GM12878 (cell line): ENCODE data around the gene PTPRH. TPM values are rescaled to one million over a fixed set of nuclear protein-coding genes. Genes with fewer than 3 reads are reported as not detected.

ENCODE experiments used
- ATAC-seq: fragments of 200-7000 bp; cut with Tn5 transposase; 3 replicates; pipeline ENCODE4 v1.9.1; 2020; ENCODE audit warnings: mild to moderate bottlenecking, moderate library complexity
- BruUV-seq: library from RNA; stranded (reverse); fragments of 400-500 nt; replicated peaks from 2 replicates; lab custom pipeline; 2021; lab: Mats Ljungman, UMichigan
- CTCF ChIA-PET: fragments of 300-600 bp; sonication (Branson Sonifier 250); formaldehyde crosslinking; extraction: SDS; loops from one replicate; lab custom pipeline; 2021; ENCODE audit warnings: inconsistent platforms; lab: Yijun Ruan, JAX
- POLR2A ChIA-PET: fragments of 350-600 bp; formaldehyde crosslinking; extraction: SDS; loops from one replicate; lab custom pipeline; 2021; ENCODE audit warnings: inconsistent platforms; lab: Charles Lee
- RAD21 ChIA-PET: fragments of 300-600 bp; sonication (Branson Sonifier 250); formaldehyde crosslinking; loops from one replicate; lab custom pipeline; 2023; ENCODE audit warnings: antibody characterized with exemption; ENCODE audit not compliant: unreplicated experiment; lab: Charles Lee
- SMC1A ChIA-PET: fragments of 300-600 bp; sonication (Branson Sonifier 250); formaldehyde crosslinking; loops from one replicate; lab custom pipeline; 2023; ENCODE audit not compliant: unreplicated experiment, uncharacterized antibody; lab: Charles Lee
- DNase-seq: peaks from one replicate; pipeline ENCODE4 v3.0.0-alpha.2; 2011; ENCODE audit warnings: low read depth, low spot score
- FAIRE-seq: peaks from 3 replicates; lab custom pipeline; 2011; peaks lifted over from hg19 to GRCh38; lab: Jason Lieb, UNC
- H2AFZ ChIP-seq: 2 replicates; pipeline ENCODE4 v1.6.0; 2011; ENCODE audit warnings: low read depth, low read length, control low read depth; ENCODE audit not compliant: control insufficient read depth
- H3K27ac ChIP-seq: 2 replicates; pipeline ENCODE4 v1.5.1; 2011; ENCODE audit warnings: control low read depth; ENCODE audit not compliant: control insufficient read depth, insufficient read depth
- H3K27me3 ChIP-seq, 2 experiments: replicated peaks in 1 of 2; 2 replicates each; pipeline versions ENCODE4 v1.6.0 to v1.6.1; 2011; ENCODE audit warnings: low read length in 1 of 2; ENCODE audit not compliant: control insufficient read depth in 2 of 2, insufficient read depth in 2 of 2
- H3K36me3 ChIP-seq, 2 experiments: 2 replicates each; pipeline ENCODE4 v1.5.1; 2011; ENCODE audit warnings: low read length in 1 of 2; ENCODE audit not compliant: control insufficient read depth in 2 of 2, insufficient read depth in 2 of 2
- H3K4me1 ChIP-seq: 2 replicates; pipeline ENCODE4 v1.6.1; 2011; ENCODE audit warnings: mild to moderate bottlenecking, low read length, moderate library complexity, mixed read lengths; ENCODE audit not compliant: control insufficient read depth, insufficient read depth
- H3K4me2 ChIP-seq: 2 replicates; pipeline ENCODE4 v1.6.0; 2011; ENCODE audit warnings: control low read depth; ENCODE audit not compliant: control insufficient read depth, insufficient read depth
- H3K4me3 ChIP-seq: fragments of 200-600 bp; sonication (generic); 2 replicates; pipeline ENCODE4 v1.5.1; 2016
- H3K79me2 ChIP-seq: 2 replicates; pipeline ENCODE4 v1.6.0; 2011; ENCODE audit warnings: low read length; ENCODE audit not compliant: control insufficient read depth, insufficient read depth
- H3K9ac ChIP-seq: 2 replicates; pipeline ENCODE4 v1.8.0; 2011; ENCODE audit warnings: low read length, control low read depth, mixed read lengths; ENCODE audit not compliant: control insufficient read depth, insufficient read depth
- H3K9me3 ChIP-seq: replicated peaks from 3 replicates; pipeline ENCODE4 v1.5.1; 2011; ENCODE audit warnings: mild to moderate bottlenecking, low read length; ENCODE audit not compliant: control insufficient read depth, insufficient read depth
- H4K20me1 ChIP-seq: 2 replicates; pipeline ENCODE4 v1.6.0; 2011; ENCODE audit not compliant: control insufficient read depth, insufficient read depth
- BCL11A ChIP-seq: IDR thresholded peaks from 2 replicates; pipeline ENCODE4 v1.6.1; 2011; ENCODE audit warnings: low read depth, low read length
- CBX3 ChIP-seq: fragments of 200-600 bp; sonication (generic); IDR thresholded peaks from 2 replicates; pipeline ENCODE4 v1.6.1; 2016; ENCODE audit warnings: low read depth, borderline replicate concordance
- EGR1 ChIP-seq, 2 experiments: IDR thresholded peaks; 1 replicate in 1 of 2; 2 replicates in 1 of 2; pipeline ENCODE4 v1.6.1; 2011 to 2012; ENCODE audit warnings: low read depth in 2 of 2, low read length in 2 of 2, borderline replicate concordance in 1 of 2, mild to moderate bottlenecking in 1 of 2, moderate library complexity in 1 of 2
- FOXM1 ChIP-seq: IDR thresholded peaks from 2 replicates; pipeline ENCODE4 v1.6.1; 2012; ENCODE audit warnings: low read depth, mild to moderate bottlenecking, inconsistent platforms, low read length, moderate library complexity
- KLF5 ChIP-seq: fragments of 450-650 bp; IDR thresholded peaks from 2 replicates; pipeline ENCODE4 v1.6.1; 2014; ENCODE audit warnings: mild to moderate bottlenecking; ENCODE audit not compliant: partially characterized antibody
- MEF2B ChIP-seq: fragments of 450-650 bp; IDR thresholded peaks from 2 replicates; pipeline ENCODE4 v1.6.1; 2018; ENCODE audit warnings: mild to moderate bottlenecking, moderate library complexity; ENCODE audit not compliant: partially characterized antibody, poor library complexity, severe bottlenecking
- NFIC ChIP-seq: IDR thresholded peaks from 2 replicates; pipeline ENCODE4 v1.6.1; 2012; ENCODE audit warnings: low read depth, mild to moderate bottlenecking, inconsistent platforms, low read length, moderate library complexity
- POLR2AphosphoS2 ChIP-seq: IDR thresholded peaks from 2 replicates; pipeline ENCODE4 v1.6.1; 2011; ENCODE audit warnings: low read depth, mild to moderate bottlenecking, low read length, improper control_type of control experiment, moderate library complexity
- RAD21 ChIP-seq: IDR thresholded peaks from 2 replicates; pipeline ENCODE4 v1.6.1; 2011; ENCODE audit warnings: mild to moderate bottlenecking, low read depth, low read length, moderate library complexity; ENCODE audit not compliant: insufficient read depth
- RAD51 ChIP-seq: fragments of 450-650 bp; IDR thresholded peaks from 2 replicates; pipeline ENCODE4 v1.6.1; 2016; ENCODE audit warnings: moderate library complexity, mild to moderate bottlenecking, inconsistent platforms
- SIN3A ChIP-seq: IDR thresholded peaks from 2 replicates; pipeline ENCODE4 v1.6.1; 2012; ENCODE audit warnings: low read depth, low read length, improper control_type of control experiment
- STAT3 ChIP-seq: IDR thresholded peaks from 2 replicates; pipeline ENCODE4 v1.6.1; 2011; ENCODE audit warnings: low read depth, low read length, improper control_type of control experiment
- SUPT20H ChIP-seq: IDR thresholded peaks from 2 replicates; pipeline ENCODE4 v1.6.1; 2011; ENCODE audit warnings: low read depth, mild to moderate bottlenecking, low read length, moderate library complexity, borderline replicate concordance; ENCODE audit not compliant: control insufficient read depth
- ZNF217 ChIP-seq: fragments of 450-650 bp; IDR thresholded peaks from 2 replicates; pipeline ENCODE4 v1.6.1; 2017; ENCODE audit warnings: antibody characterized with exemption, mild to moderate bottlenecking
- WGBS: methylation state at CpG from one replicate; pipeline ENCODE4 v1.1.6; 2016; ENCODE audit warnings: low lambda C conversion rate; ENCODE audit not compliant: insufficient replicate concordance, insufficient coverage; ENCODE audit errors: missing lambda C conversion rate; 5-methylcytosine and 5-hydroxymethylcytosine counted together
- in situ Hi-C: fragments of 300-500 bp; cut with MboI; formaldehyde crosslinking; loops from 9 replicates; pipeline ENCODE4 v1.14.3; 2018; ENCODE audit warnings: mixed read lengths
- intact Hi-C: fragments of 100-400 bp; cut with micrococcal nuclease; formaldehyde crosslinking; loops from one replicate; pipeline ENCODE4 v1.14.2; 2022; ENCODE audit not compliant: unreplicated experiment
- polyA plus RNA-seq, 11 experiments: library from polyadenylated mRNA; depleted of rRNA in 4 of 11; unstranded in 6 of 11; stranded (reverse) in 5 of 11; fragments of >200 nt; fragmentation: Nextera tagmentation in 4 of 11; fragmentation: Illumina TruSeq in 1 of 11; extraction: Ambion mirVana in 4 of 11; extraction: Trizol in 1 of 11; gene quantifications; 1 replicate in 1 of 11; 2 replicates in 10 of 11; pipeline versions ENCODE4 v1.2.1 to v1.2.3, GENCODE V29; 2011 to 2016; ENCODE audit warnings: inconsistent platforms in 2 of 11, missing spikeins in 2 of 11, low read depth in 1 of 11
- total RNA-seq, 4 experiments: library from RNA; depleted of rRNA in 3 of 4; stranded (reverse); fragments of >200 nt in 3 of 4; fragmentation: Illumina TruSeq in 1 of 4; extraction: Trizol in 1 of 4; gene quantifications; 2 replicates each; pipeline versions ENCODE4 v1.2.1 to v1.2.3, GENCODE V29; 2013 to 2021
- TF ChIP-seq, protein P1 (sequence below): fragments of 450-650 bp; IDR thresholded peaks from 2 replicates; pipeline ENCODE4 v1.6.1; 2016; ENCODE audit warnings: mild to moderate bottlenecking
- TF ChIP-seq, protein P2 (sequence below): IDR thresholded peaks from 2 replicates; pipeline ENCODE4 v1.6.1; 2012; ENCODE audit warnings: mild to moderate bottlenecking, low read depth, low read length
- TF ChIP-seq, protein P3 (sequence below): IDR thresholded peaks from 2 replicates; pipeline ENCODE4 v1.6.1; 2012; ENCODE audit warnings: low read length, inconsistent platforms

The PTPRH gene
- total and polyA plus RNA-seq, 10 of the 15 experiments (the other 5 are each of a cell fraction or from before 2014, with no cell fraction given) = 0.08 TPM; not detected in 9

- peaks cover 12% of the 10 kb centered on the region for H3K4me1 ChIP-seq
- WGBS = 3% methylated on average over 30 of the region's 68 CpGs
- ChIA-PET SMC1A (interaction anchor here (1.3 kb wide), 1 partner anchor 75 kb away, joined by 3 read pairs; no protein-coding TSS in a partner anchor), RAD21 (no interaction called here), CTCF (no interaction called here), POLR2A (interaction anchor here (0.7 kb wide), 1 partner anchor 501 kb away, joined by 3 read pairs; no protein-coding TSS in a partner anchor)
- H3K27ac ChIP-seq = no peak within 1 kb of the TSS
- intact Hi-C loops = no loop called here
- H3K4me2 ChIP-seq = peak within 1 kb of the TSS; percentile 77
- FAIRE-seq = no peak
- H2AFZ ChIP-seq = peak within 1 kb of the TSS; percentile 61
- H3K9me3 ChIP-seq = no peaks in the 10 kb centered on the region; the same call in 2 of the 3 replicates
- no peak within 1 kb of the TSS for H3K9ac ChIP-seq
- BruUV-seq = no TSS peak
- in situ Hi-C loops = no loop called here
- ATAC-seq = peak; percentile 60
- peak within 1 kb of the TSS; percentile 35; the same call in 1 of the 2 replicates for H3K4me3 ChIP-seq
- H4K20me1 ChIP-seq = no peaks in the 10 kb centered on the region
- no peaks in the 10 kb centered on the region for H3K36me3 ChIP-seq
- no peaks in the 10 kb centered on the region for H3K79me2 ChIP-seq
- H3K27me3 ChIP-seq = no peaks in the 10 kb centered on the region; a peak in 2 of 4 replicates
- no peak for DNase-seq
- TF ChIP-seq, protein P1, sequence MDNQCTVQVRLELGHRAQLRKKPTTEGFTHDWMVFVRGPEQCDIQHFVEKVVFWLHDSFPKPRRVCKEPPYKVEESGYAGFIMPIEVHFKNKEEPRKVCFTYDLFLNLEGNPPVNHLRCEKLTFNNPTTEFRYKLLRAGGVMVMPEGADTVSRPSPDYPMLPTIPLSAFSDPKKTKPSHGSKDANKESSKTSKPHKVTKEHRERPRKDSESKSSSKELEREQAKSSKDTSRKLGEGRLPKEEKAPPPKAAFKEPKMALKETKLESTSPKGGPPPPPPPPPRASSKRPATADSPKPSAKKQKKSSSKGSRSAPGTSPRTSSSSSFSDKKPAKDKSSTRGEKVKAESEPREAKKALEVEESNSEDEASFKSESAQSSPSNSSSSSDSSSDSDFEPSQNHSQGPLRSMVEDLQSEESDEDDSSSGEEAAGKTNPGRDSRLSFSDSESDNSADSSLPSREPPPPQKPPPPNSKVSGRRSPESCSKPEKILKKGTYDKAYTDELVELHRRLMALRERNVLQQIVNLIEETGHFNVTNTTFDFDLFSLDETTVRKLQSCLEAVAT = no peak
- TF ChIP-seq MEF2B (peak; percentile 13), KLF5 (no peak), EGR1 (IDR thresholded peaks at IDR 0.05; ENCODE audit: borderline replicate concordance in 1 of 2, low read depth in 2 of 2, low read length in 2 of 2) (peak; percentile 56 to 98), NFIC (no peak), STAT3 (no peak), ZNF217 (no peak), BCL11A (no peak), RAD21 (no peak), POLR2AphosphoS2 (no peak), FOXM1 (no peak), RAD51 (no peak), SUPT20H (no peak), CBX3 (no peak), SIN3A (peak; percentile 45; the same call in 1 of the 2 replicates)
- TF ChIP-seq, protein P2, sequence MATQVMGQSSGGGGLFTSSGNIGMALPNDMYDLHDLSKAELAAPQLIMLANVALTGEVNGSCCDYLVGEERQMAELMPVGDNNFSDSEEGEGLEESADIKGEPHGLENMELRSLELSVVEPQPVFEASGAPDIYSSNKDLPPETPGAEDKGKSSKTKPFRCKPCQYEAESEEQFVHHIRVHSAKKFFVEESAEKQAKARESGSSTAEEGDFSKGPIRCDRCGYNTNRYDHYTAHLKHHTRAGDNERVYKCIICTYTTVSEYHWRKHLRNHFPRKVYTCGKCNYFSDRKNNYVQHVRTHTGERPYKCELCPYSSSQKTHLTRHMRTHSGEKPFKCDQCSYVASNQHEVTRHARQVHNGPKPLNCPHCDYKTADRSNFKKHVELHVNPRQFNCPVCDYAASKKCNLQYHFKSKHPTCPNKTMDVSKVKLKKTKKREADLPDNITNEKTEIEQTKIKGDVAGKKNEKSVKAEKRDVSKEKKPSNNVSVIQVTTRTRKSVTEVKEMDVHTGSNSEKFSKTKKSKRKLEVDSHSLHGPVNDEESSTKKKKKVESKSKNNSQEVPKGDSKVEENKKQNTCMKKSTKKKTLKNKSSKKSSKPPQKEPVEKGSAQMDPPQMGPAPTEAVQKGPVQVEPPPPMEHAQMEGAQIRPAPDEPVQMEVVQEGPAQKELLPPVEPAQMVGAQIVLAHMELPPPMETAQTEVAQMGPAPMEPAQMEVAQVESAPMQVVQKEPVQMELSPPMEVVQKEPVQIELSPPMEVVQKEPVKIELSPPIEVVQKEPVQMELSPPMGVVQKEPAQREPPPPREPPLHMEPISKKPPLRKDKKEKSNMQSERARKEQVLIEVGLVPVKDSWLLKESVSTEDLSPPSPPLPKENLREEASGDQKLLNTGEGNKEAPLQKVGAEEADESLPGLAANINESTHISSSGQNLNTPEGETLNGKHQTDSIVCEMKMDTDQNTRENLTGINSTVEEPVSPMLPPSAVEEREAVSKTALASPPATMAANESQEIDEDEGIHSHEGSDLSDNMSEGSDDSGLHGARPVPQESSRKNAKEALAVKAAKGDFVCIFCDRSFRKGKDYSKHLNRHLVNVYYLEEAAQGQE = peak; percentile 98
- TF ChIP-seq, protein P3, sequence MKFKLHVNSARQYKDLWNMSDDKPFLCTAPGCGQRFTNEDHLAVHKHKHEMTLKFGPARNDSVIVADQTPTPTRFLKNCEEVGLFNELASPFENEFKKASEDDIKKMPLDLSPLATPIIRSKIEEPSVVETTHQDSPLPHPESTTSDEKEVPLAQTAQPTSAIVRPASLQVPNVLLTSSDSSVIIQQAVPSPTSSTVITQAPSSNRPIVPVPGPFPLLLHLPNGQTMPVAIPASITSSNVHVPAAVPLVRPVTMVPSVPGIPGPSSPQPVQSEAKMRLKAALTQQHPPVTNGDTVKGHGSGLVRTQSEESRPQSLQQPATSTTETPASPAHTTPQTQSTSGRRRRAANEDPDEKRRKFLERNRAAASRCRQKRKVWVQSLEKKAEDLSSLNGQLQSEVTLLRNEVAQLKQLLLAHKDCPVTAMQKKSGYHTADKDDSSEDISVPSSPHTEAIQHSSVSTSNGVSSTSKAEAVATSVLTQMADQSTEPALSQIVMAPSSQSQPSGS = no peak
Measured at GRCh38 chr19:55179606-55180484, 29.5 kb downstream of the PTPRH start, which contains the start of gene SYT5. Gene SYT5 (minus strand): TSS chr19:55180289. CDS start chr19:55179041, 1,248 bp downstream.
